Activated CD8-positive, alpha-beta T cell treated with anti-CD3 and anti-CD28 coated beads, Interleukin-2, amount 10 ng/mL, durations not matched to agents 7 days and 5 days (primary cell): ENCODE results near the gene TXNDC16. TPM values are rescaled to one million over a fixed set of nuclear protein-coding genes. Genes with fewer than 3 reads are reported as not detected.
"Not testable (repeated sequence)": the region's sequence is repeated elsewhere in the genome, so short reads cannot be mapped to it uniquely, and the experiment has no call there.

Experiments
- ATAC-seq: fragments of 150-1000 bp; cut with Tn5 transposase; one replicate; pipeline ENCODE4 v1.10.0; 2021; ENCODE audit warnings: moderate library complexity
- CTCF ChIA-PET: fragments of 350-600 bp; sonication (Branson Sonifier 250); formaldehyde crosslinking; loops from one replicate; lab custom pipeline; 2021; ENCODE audit warnings: antibody characterized with exemption; lab: Charles Lee
- POLR2A ChIA-PET: fragments of 350-600 bp; sonication (Branson Sonifier 250); formaldehyde crosslinking; loops from one replicate; lab custom pipeline; 2021; ENCODE audit warnings: antibody characterized with exemption; lab: Charles Lee
- DNase-seq: peaks from one replicate; pipeline ENCODE4 v3.0.0-alpha.2; 2020
- H3K27ac Mint-ChIP-seq: one replicate; pipeline ENCODE4 v1.8.0; 2021; ENCODE audit warnings: mild to moderate bottlenecking, mixed read lengths
- H3K27me3 Mint-ChIP-seq: one replicate; pipeline ENCODE4 v1.8.0; 2021; ENCODE audit warnings: low read depth, mixed read lengths
- H3K36me3 Mint-ChIP-seq: one replicate; pipeline ENCODE4 v1.8.0; 2021; ENCODE audit warnings: low read depth, mixed read lengths
- H3K4me1 Mint-ChIP-seq: one replicate; pipeline ENCODE4 v1.8.0; 2021; ENCODE audit warnings: low read depth, mixed read lengths
- H3K4me3 Mint-ChIP-seq: one replicate; pipeline ENCODE4 v1.8.0; 2021; ENCODE audit warnings: mild to moderate bottlenecking, mixed read lengths
- H3K9me3 Mint-ChIP-seq: one replicate; pipeline ENCODE4 v1.8.0; 2022; ENCODE audit warnings: mixed read lengths; ENCODE audit not compliant: insufficient read depth
- total RNA-seq, 2 experiments: library from RNA; stranded (reverse); gene quantifications; one replicate each; pipeline ENCODE4 v1.2.3, GENCODE V29; 2021

The TXNDC16 gene, protein sequence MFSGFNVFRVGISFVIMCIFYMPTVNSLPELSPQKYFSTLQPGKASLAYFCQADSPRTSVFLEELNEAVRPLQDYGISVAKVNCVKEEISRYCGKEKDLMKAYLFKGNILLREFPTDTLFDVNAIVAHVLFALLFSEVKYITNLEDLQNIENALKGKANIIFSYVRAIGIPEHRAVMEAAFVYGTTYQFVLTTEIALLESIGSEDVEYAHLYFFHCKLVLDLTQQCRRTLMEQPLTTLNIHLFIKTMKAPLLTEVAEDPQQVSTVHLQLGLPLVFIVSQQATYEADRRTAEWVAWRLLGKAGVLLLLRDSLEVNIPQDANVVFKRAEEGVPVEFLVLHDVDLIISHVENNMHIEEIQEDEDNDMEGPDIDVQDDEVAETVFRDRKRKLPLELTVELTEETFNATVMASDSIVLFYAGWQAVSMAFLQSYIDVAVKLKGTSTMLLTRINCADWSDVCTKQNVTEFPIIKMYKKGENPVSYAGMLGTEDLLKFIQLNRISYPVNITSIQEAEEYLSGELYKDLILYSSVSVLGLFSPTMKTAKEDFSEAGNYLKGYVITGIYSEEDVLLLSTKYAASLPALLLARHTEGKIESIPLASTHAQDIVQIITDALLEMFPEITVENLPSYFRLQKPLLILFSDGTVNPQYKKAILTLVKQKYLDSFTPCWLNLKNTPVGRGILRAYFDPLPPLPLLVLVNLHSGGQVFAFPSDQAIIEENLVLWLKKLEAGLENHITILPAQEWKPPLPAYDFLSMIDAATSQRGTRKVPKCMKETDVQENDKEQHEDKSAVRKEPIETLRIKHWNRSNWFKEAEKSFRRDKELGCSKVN
- total RNA-seq, result 1 to 10 TPM; 8.8 to 9.5 TPM

DNA sequence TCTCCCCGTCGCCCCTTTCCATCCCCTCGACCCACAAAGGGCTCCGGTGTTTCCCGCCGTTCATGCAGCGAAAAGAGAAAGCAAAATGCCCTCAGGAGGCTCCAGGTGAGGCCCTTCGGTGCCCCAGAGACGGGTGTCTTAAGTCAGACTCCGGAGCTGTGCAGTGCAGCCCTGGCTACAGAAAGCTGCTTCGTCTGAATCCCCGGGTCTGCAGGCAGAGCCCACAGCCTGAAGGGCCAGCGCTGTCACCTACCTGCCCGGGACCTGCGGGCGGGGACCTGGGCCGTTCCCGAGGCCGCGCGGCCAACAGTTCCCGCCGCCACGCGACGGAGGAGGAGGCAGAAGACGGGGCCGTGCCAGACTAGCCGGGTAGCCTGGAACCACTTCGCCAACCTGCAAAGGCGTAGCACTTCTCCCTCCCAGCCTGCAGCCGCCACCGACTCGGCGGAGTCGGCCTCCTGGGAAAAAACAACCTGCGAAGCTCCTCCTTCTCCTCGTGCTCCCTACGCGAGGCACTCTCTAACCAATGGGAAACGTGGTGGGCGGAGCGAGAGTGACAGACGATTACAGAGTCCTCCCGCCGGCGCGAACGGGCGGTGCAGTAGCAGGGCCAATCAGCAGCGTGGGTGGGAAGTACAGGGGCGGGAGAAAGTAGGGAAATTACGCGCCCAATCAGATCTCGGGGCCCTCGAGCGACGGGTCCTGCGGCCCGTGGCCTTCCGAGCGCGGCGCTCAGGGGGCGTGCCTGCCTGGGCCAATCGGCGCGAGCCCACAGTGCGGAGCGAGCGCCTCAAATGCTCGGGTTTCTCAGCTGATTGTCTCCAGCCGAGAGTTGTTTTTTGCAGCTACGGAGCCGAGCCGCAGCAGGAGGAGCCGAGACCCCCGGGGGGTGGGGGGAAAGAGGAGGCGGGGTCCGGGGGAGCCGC, at the start of gene TXNDC16, which contains the start of gene GPR137C:
Gene TXNDC16 (minus strand): TSS at position 443 of the 926 bp plus-strand sequence. CDS start 8,948 bp downstream, outside the sequence.
Gene GPR137C (plus strand): TSS at position 774 of the 926 bp plus-strand sequence. CDS start 312 bp downstream, outside the sequence.
- H3K4me3 Mint-ChIP-seq, result peak within 1 kb of the TSS; percentile 91

DNA sequence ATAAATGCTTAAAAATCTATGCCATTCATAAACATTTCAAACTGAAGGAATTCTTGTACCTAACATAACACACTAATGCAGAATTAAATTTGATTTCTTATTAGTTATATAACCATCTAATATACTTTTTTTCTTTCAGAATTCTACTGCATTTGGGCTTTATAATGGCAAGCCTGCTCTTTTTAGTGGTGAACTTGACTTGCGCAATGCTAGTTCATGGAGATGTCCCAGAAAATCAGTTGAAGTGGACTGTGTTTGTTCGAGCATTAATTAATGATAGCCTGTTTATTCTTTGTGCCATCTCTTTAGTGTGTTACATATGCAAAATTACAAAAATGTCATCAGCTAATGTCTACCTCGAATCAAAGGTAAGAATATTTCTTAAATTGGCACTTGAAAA, 47.7 kb upstream of the TXNDC16 start:
- ChIA-PET CTCF (no interaction called here), POLR2A (no interaction called here)
- DNase-seq (no peak), ATAC-seq (no peak)
- H3K36me3 Mint-ChIP-seq, result no peaks in the 10 kb centered on the region
- H3K4me3 Mint-ChIP-seq, result no peak overlapping the region
- H3K27me3 Mint-ChIP-seq, result peaks cover 2% of the 10 kb centered on the region
- H3K27ac Mint-ChIP-seq, result no peak overlapping the region
- peaks cover 3% of the 10 kb centered on the region for H3K4me1 Mint-ChIP-seq
- H3K9me3 Mint-ChIP-seq, result no peaks in the 10 kb centered on the region

More for the DNA sequence above, at the start of gene TXNDC16, which contains the start of gene GPR137C:
- Mint-ChIP-seq H3K27ac (peak within 1 kb of the TSS; percentile 92), H3K9me3 (no peaks in the 10 kb centered on the region), H3K27me3 (peaks cover 18% of the 10 kb centered on the region), H3K4me1 (peaks cover 26% of the 10 kb centered on the region), H3K36me3 (peaks cover 11% of the 10 kb centered on the region)
- ChIA-PET POLR2A (interaction anchor here (0.7 to 1.9 kb wide), 8 partner anchors 11 to 600 kb away, joined by 3 to 9 read pairs (median 4); partner anchors contain the start of genes ERO1A and PTGER2), CTCF (interaction anchor here (0.6 to 2.2 kb wide), 12 partner anchors 9 to 754 kb away, joined by 3 to 14 read pairs (median 4); no protein-coding TSS in a partner anchor)
- DNase-seq (peak; percentile 100), ATAC-seq (peak; percentile 94)

DNA sequence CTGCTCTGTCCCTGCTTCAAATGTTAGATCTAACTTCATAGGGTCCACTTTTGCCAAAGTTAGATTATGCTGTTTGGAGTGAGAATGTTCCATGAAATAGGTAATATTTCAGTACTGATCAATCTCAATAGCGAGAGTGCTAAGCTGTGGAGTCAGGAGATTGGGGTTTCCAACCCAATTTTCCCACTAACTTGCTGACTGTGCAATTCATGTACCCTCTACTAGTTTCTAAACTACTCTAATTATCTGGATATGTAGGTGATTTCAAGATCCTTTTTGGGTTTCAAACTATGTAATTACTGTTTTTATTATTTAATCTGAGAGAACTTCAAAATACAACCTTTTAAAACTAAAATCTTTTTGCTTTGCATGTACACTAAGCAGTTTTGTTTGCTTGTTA, 46.3 kb upstream of the TXNDC16 start:
- peaks cover 3% of the 10 kb centered on the region for H3K27me3 Mint-ChIP-seq
- CTCF ChIA-PET, result no interaction called here

DNA sequence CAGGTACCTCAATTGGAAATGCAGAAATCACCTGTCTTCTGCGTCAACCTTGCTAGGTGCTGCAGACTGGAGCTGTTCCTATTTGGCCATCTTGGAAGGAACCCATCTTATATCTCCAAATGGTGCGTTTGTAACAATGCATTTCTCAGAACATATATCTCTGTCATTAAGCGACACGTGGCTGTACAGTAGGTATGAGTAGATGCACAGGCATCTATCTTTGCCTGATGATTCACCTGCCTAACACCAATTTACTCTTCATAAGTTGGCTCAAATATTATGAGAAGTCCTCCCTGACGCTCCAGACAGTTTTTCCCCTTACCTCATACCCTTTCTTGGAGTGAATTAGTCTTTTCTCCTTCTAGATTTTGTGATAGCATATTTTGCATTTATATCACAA, 44.6 kb upstream of the TXNDC16 start:
- CTCF ChIA-PET, result no interaction called here

More for the DNA sequence above, 46.3 kb upstream of the TXNDC16 start:
- POLR2A ChIA-PET, result no interaction called here
- Mint-ChIP-seq H3K4me1 (peaks cover 3% of the 10 kb centered on the region), H3K9me3 (no peaks in the 10 kb centered on the region), H3K36me3 (no peaks in the 10 kb centered on the region), H3K27ac (no peak overlapping the region), H3K4me3 (no peak overlapping the region)
- DNase-seq, result no peak
- ATAC-seq, result no peak

DNA sequence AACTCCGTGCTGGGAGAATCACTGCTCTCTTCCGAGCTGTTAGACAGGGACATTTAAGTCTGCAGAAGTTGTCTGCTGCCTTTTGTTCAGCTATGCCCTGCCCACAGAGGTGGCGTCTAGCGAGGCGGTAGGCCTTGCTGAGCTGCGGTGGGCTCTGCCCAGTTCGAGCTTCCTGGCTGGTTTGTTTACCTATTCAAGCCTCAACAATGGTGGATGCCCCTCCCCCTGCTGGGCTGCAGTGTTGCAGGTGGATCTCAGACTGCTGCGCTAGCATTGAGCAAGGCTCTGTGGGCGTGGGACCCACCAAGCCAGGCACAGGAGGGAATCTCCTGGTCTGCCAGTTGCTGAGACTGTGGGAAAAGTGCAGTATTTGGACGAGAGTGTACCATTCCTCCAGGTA, 44.0 kb upstream of the TXNDC16 start:
- POLR2A ChIA-PET, result no interaction called here
- Mint-ChIP-seq H3K36me3 (no peaks in the 10 kb centered on the region), H3K27me3 (peaks cover 2% of the 10 kb centered on the region), H3K4me3 (no peak overlapping the region), H3K27ac (no peak overlapping the region), H3K9me3 (no peaks in the 10 kb centered on the region), H3K4me1 (no peaks in the 10 kb centered on the region)
- ATAC-seq (no peak), DNase-seq (no peak)
- CTCF ChIA-PET, result no interaction called here

More for the DNA sequence above, 44.6 kb upstream of the TXNDC16 start:
- no peaks in the 10 kb centered on the region for H3K36me3 Mint-ChIP-seq
- H3K27me3 Mint-ChIP-seq, result peaks cover 2% of the 10 kb centered on the region
- H3K4me3 Mint-ChIP-seq, result no peak overlapping the region
- no peak overlapping the region for H3K27ac Mint-ChIP-seq
- POLR2A ChIA-PET, result no interaction called here
- ATAC-seq (no peak), DNase-seq (no peak)
- no peaks in the 10 kb centered on the region for H3K4me1 Mint-ChIP-seq
- no peaks in the 10 kb centered on the region for H3K9me3 Mint-ChIP-seq

DNA sequence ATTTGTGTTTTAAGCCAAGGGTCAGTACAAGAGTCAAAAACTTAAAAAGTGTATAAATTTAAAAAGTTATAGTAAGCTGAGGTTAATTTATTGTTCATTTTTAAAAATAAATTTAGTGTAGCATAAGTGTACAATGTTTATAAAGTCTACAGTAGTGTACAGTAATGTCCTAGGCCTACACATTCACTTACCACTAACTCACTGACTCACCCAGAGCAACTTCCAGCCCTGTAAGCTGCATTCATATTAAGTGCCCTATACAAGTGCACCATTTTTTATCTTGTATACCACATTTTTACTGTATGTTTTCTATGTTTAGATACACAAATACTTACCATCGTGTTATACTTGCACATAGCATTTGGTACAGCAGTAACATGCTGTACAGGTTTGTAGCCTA, 38.0 kb upstream of the TXNDC16 start:
- ATAC-seq (no peak), DNase-seq (no peak)
- POLR2A ChIA-PET, result no interaction called here
- Mint-ChIP-seq H3K4me3 (no peak overlapping the region), H3K27ac (no peak overlapping the region), H3K4me1 (no peaks in the 10 kb centered on the region), H3K27me3 (peaks cover 7% of the 10 kb centered on the region), H3K36me3 (no peaks in the 10 kb centered on the region), H3K9me3 (no peaks in the 10 kb centered on the region)
- CTCF ChIA-PET, result no interaction called here

DNA sequence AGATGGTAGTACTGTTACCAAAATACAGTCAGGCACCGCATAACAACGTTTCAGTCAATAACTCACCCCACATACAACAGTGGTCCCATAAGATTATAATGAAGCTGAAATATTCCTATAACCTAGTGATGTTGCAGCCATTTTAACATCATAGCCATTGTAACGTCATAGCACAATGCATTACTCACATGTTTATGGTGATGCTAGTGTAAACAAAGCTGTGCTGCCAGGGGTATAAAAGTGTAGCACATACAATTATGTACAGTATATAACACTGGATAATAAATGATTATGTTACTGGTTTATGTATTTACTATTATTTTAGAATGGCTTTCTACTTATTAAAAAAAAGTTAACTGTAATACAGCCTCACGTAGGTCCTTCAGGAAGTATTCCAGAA, 37.3 kb upstream of the TXNDC16 start:
- Mint-ChIP-seq H3K4me1 (no peaks in the 10 kb centered on the region), H3K27me3 (peaks cover 9% of the 10 kb centered on the region), H3K36me3 (no peaks in the 10 kb centered on the region), H3K4me3 (no peak overlapping the region), H3K27ac (no peak overlapping the region), H3K9me3 (no peaks in the 10 kb centered on the region)
- DNase-seq (no peak), ATAC-seq (no peak)
- POLR2A ChIA-PET, result no interaction called here
- CTCF ChIA-PET, result no interaction called here

DNA sequence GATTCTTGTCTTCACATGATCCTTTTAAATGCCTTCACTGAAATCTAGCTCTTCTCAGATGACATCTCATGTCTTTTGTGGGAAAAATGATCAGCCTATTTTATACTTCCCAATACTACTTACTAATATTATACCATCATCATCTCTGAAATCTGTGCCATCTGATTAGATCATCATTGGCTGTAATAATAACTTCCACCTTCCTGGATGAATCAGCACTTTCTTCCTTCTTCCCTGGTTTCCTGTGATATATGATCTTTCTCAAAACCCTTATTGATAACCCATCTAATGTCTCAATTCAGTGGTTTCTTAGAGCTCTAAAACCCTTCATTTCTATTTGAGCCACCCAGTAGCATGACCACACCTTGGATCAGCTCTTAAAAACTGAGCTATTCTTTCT, 31.2 kb upstream of the TXNDC16 start:
- Mint-ChIP-seq H3K9me3 (no peaks in the 10 kb centered on the region), H3K4me1 (no peaks in the 10 kb centered on the region), H3K4me3 (no peak overlapping the region), H3K36me3 (no peaks in the 10 kb centered on the region), H3K27ac (no peak overlapping the region), H3K27me3 (peaks cover 14% of the 10 kb centered on the region)
- DNase-seq, result no peak
- POLR2A ChIA-PET, result no interaction called here
- CTCF ChIA-PET, result no interaction called here
- ATAC-seq, result no peak

DNA sequence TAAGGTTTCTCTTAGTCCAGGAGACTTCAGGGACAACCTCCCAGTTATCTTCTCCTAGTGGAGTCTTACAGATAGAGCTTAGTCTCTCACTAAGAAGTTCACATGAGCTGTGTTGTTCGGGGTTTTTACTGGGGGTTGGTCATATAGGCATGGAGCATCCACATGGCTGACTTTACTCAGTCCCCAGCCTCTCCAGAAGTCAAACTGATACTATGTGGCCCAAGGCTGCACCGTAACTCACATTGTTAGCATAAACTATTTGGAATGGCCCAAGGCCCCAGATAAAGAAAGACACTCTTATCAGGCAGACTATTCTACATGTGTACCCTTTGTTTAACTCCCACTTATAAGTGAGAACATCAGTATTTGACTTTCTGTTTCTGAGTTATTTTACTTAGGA, 23.6 kb upstream of the TXNDC16 start:
- H3K27ac Mint-ChIP-seq, result no peak overlapping the region
- ChIA-PET CTCF (no interaction called here), POLR2A (no interaction called here)
- H3K27me3 Mint-ChIP-seq, result peaks cover 16% of the 10 kb centered on the region
- peaks cover 5% of the 10 kb centered on the region for H3K36me3 Mint-ChIP-seq
- no peak for DNase-seq
- H3K9me3 Mint-ChIP-seq, result peaks cover 20% of the 10 kb centered on the region
- ATAC-seq, result no peak
- no peaks in the 10 kb centered on the region for H3K4me1 Mint-ChIP-seq
- H3K4me3 Mint-ChIP-seq, result no peak overlapping the region

DNA sequence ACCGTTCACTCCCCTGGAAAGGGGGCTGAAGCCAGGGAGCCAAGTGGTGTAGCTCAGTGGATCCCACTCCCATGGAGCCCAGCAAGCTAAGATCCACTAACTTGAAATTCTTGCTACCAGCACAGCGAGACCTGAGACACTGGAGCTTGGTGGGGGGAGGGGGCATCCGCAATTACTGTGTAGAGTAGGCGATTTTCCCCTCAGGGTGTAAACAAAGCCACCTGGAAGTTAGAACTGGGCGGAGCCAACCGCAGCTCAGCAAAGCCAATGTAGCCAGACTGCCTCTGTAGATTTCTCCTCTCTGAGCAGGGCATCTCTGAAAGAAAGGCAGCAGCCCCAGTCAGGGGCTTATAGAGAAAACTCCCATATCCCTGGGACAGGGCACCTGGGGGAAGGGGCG, 16.1 kb upstream of the TXNDC16 start:
- H3K4me1 Mint-ChIP-seq, DNase-seq, POLR2A ChIA-PET, ATAC-seq, H3K27ac Mint-ChIP-seq, CTCF ChIA-PET, H3K4me3 Mint-ChIP-seq, H3K36me3 Mint-ChIP-seq: not testable (repeated sequence)
- Mint-ChIP-seq H3K27me3 (peaks cover 21% of the 10 kb centered on the region), H3K9me3 (peaks cover 21% of the 10 kb centered on the region)

DNA sequence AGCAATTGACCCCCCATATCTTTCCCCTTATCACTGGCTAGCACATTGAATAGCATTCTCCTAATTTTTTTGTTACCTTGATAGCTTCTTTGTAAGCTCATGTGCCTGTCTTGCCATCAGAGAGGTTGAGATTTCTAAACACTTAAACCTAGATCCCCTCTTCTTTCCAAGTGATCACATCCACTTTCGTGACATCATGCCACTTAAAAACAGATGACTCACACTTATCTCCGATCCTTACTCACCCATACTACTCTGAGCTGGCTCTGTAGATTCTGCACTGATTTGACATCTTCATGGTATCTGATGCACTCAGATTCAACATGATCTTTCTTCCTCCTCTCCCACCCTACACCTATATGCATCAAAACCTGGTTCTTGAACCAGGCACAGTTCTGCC, 10.8 kb upstream of the TXNDC16 start:
- H3K9me3 Mint-ChIP-seq, result no peaks in the 10 kb centered on the region
- no peak for DNase-seq
- no peak overlapping the region for H3K4me3 Mint-ChIP-seq
- H3K27ac Mint-ChIP-seq, result no peak overlapping the region
- no peaks in the 10 kb centered on the region for H3K4me1 Mint-ChIP-seq
- ATAC-seq, result no peak
- ChIA-PET POLR2A (no interaction called here), CTCF (interaction anchor here (1.2 kb wide), 1 partner anchor 28 kb away, joined by 3 read pairs; no protein-coding TSS in a partner anchor)
- no peaks in the 10 kb centered on the region for H3K36me3 Mint-ChIP-seq
- peaks cover 22% of the 10 kb centered on the region for H3K27me3 Mint-ChIP-seq
